ENCODE measurements around the gene C2orf72. TPM values are rescaled to one million over a fixed set of nuclear protein-coding genes. Genes with fewer than 3 reads are reported as not detected.

C2orf72 gene
- total and polyA plus RNA-seq, 4 donors = 33.2 to 141 (median 84.9) TPM

GRCh38 chr2:231001036-231001435 is 36.3 kb upstream of the C2orf72 start:
- 85% methylated on average over 7 of the region's 7 CpGs for WGBS
- Histone ChIP-seq H3K4me1 (ENCODE audit: control insufficient read depth in 4 of 4, insufficient read depth in 4 of 4, low read length in 3 of 4) (peaks cover 0 to 10% (median 0%) of the 10 kb centered on the region in 4 donors), H3K27ac (ENCODE audit: low read depth in 1 of 2, low read length in 2 of 2) (no peak overlapping the region), H3K9me3 (ENCODE audit: control insufficient read depth in 4 of 4, low read length in 3 of 4) (no peaks in the 10 kb centered on the region), H3K36me3 (ENCODE audit: control insufficient read depth in 4 of 4, insufficient read depth in 3 of 4, low read depth in 1 of 4, low read length in 3 of 4) (no peaks in the 10 kb centered on the region), H3K27me3 (ENCODE audit: control insufficient read depth in 4 of 4, insufficient read depth in 4 of 4, low read length in 3 of 4) (no peaks in the 10 kb centered on the region), H3K4me3 (ENCODE audit: low read depth in 1 of 3, low read length in 3 of 3) (no peak overlapping the region), H3K9ac (ENCODE audit: low read depth in 1 of 2, low read length in 2 of 2) (no peak overlapping the region)
- no peak for DNase-seq (ENCODE audit: low spot score)
- TF ChIP-seq, protein P1, sequence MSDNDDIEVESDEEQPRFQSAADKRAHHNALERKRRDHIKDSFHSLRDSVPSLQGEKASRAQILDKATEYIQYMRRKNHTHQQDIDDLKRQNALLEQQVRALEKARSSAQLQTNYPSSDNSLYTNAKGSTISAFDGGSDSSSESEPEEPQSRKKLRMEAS (IDR thresholded peaks at IDR 0.05) = no peak
- TF ChIP-seq RAD21 (IDR thresholded peaks at IDR 0.05) (no peak), ZBTB33 (IDR thresholded peaks at IDR 0.05) (no peak), TAF1 (conservative IDR thresholded peaks at IDR 0.05) (no peak), FOXA1 (IDR thresholded peaks at IDR 0.05) (no peak), JUND (IDR thresholded peaks at IDR 0.05) (no peak), HNF4A (conservative IDR thresholded peaks at IDR 0.05) (no peak), GABPA (IDR thresholded peaks at IDR 0.05 in 1 of 2, conservative IDR thresholded peaks at IDR 0.05 in 1 of 2) (no peak), SP1 (IDR thresholded peaks at IDR 0.05) (no peak), NR2F2 (IDR thresholded peaks at IDR 0.05) (no peak), HNF4G (IDR thresholded peaks at IDR 0.05) (no peak), CTCF (IDR thresholded peaks at IDR 0.05; ENCODE audit: low read depth, low read length, missing input control) (no peak), FOXA2 (IDR thresholded peaks at IDR 0.05) (no peak), YY1 (IDR thresholded peaks at IDR 0.05) (no peak), EGR1 (IDR thresholded peaks at IDR 0.05; ENCODE audit: low read depth in 2 of 2) (no peak), RXRA (IDR thresholded peaks at IDR 0.05) (no peak)
- TF ChIP-seq, protein P2, sequence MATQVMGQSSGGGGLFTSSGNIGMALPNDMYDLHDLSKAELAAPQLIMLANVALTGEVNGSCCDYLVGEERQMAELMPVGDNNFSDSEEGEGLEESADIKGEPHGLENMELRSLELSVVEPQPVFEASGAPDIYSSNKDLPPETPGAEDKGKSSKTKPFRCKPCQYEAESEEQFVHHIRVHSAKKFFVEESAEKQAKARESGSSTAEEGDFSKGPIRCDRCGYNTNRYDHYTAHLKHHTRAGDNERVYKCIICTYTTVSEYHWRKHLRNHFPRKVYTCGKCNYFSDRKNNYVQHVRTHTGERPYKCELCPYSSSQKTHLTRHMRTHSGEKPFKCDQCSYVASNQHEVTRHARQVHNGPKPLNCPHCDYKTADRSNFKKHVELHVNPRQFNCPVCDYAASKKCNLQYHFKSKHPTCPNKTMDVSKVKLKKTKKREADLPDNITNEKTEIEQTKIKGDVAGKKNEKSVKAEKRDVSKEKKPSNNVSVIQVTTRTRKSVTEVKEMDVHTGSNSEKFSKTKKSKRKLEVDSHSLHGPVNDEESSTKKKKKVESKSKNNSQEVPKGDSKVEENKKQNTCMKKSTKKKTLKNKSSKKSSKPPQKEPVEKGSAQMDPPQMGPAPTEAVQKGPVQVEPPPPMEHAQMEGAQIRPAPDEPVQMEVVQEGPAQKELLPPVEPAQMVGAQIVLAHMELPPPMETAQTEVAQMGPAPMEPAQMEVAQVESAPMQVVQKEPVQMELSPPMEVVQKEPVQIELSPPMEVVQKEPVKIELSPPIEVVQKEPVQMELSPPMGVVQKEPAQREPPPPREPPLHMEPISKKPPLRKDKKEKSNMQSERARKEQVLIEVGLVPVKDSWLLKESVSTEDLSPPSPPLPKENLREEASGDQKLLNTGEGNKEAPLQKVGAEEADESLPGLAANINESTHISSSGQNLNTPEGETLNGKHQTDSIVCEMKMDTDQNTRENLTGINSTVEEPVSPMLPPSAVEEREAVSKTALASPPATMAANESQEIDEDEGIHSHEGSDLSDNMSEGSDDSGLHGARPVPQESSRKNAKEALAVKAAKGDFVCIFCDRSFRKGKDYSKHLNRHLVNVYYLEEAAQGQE (IDR thresholded peaks at IDR 0.05) = no peak
- TF ChIP-seq, protein P3, sequence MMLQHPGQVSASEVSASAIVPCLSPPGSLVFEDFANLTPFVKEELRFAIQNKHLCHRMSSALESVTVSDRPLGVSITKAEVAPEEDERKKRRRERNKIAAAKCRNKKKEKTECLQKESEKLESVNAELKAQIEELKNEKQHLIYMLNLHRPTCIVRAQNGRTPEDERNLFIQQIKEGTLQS (IDR thresholded peaks at IDR 0.05) = no peak
